Measurements from ENCODE around the gene KIF5A. TPM values are rescaled to one million over a fixed set of nuclear protein-coding genes. Genes with fewer than 3 reads are reported as not detected.
A peak's percentile ranks its signal among the peaks of the same experiment; 100 is the strongest.

KIF5A gene
- total and polyA plus RNA-seq, 4 donors, result 0.05 to 0.34 (median 0.14) TPM

- H3K27me3 ChIP-seq (ENCODE audit: control insufficient read depth in 3 of 3, insufficient read depth in 3 of 3, low read length in 2 of 3), result peaks cover 0 to 91% (median 50%) of the 10 kb centered on the region in 3 donors
- no peak overlapping the region for H3K4me3 ChIP-seq
- peak in 1 of 3 donors; percentile 29 for DNase-seq
- TF ChIP-seq CTCF (IDR thresholded peaks at IDR 0.05; ENCODE audit: control extremely low read depth, extremely low read depth), result no peak
- H3K4me1 ChIP-seq (ENCODE audit: control insufficient read depth in 5 of 5, insufficient read depth in 5 of 5, low read length in 5 of 5), result peaks cover 0 to 21% (median 9%) of the 10 kb centered on the region in 5 donors
- H3K9ac ChIP-seq (ENCODE audit: insufficient read depth in 1 of 2, low read length in 2 of 2), result no peak overlapping the region
- WGBS, 2 donors, result 5 to 13% methylated on average over 67 of the region's 67 CpGs
- H3K27ac ChIP-seq (ENCODE audit: low read depth in 1 of 2, low read length in 1 of 2), result no peak overlapping the region
- H3K9me3 ChIP-seq (ENCODE audit: control insufficient read depth in 4 of 4, insufficient read depth in 3 of 4, low read length in 3 of 4), result peaks cover 0 to 2% (median 0%) of the 10 kb centered on the region in 4 donors
- no peak for ATAC-seq (ENCODE audit: insufficient read depth, low FRiP score)
- H3K36me3 ChIP-seq (ENCODE audit: control insufficient read depth in 4 of 4, insufficient read depth in 4 of 4, low read length in 4 of 4), result no peaks in the 10 kb centered on the region
Measured at GRCh38 chr12:57627501-57628279, 77.8 kb downstream of the KIF5A start.

DNA sequence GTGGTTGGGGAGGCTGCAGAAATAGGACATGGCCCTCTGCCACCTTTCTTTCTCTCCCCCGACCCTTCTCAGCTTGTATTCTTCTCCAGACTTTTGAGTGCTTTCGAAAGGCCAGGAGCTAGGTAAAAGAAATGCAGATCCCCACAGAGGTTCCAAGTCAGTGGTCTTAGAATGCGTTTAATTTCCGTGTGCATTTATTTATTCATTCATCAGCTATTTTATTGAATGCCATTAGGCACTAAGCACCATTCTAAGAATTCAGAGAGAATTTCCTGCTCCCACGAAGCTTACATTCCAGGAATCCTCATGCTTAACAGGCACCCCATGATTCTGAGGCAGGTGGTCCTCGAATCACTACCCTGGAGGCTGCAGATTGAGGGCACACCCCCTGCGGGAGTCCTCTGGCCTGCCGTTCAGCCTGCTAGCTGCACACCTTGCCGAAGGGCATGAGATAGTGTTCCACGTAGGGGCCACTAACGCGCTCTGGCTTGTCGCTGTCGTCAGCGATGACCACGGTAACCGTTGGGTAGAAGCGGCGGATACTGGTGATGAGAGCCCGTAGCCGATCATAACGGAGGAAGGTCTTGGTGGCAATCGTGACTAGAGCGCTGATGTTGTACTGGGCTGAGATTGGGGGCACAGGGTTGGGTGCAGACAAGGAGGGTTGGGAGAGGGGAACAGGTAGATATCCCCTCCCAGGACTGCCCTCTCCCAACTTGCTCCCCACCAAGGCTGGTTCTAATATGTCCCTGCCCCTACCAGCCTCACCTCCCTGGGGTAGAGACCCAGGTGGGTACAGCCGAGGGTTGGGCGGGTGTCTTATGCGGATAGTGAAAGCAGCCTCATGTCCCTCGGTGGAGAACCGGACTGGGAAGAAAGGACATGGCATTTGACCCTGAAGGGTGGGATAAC is 78.7 kb downstream of the KIF5A start:
- Histone ChIP-seq H3K36me3 (ENCODE audit: control insufficient read depth in 4 of 4, insufficient read depth in 4 of 4, low read length in 4 of 4) (no peaks in the 10 kb centered on the region), H3K9ac (ENCODE audit: insufficient read depth in 1 of 2, low read length in 2 of 2) (no peak overlapping the region), H3K4me1 (ENCODE audit: control insufficient read depth in 5 of 5, insufficient read depth in 5 of 5, low read length in 5 of 5) (peaks cover 0 to 21% (median 9%) of the 10 kb centered on the region in 5 donors), H3K9me3 (ENCODE audit: control insufficient read depth in 4 of 4, insufficient read depth in 3 of 4, low read length in 3 of 4) (peaks cover 0 to 2% (median 0%) of the 10 kb centered on the region in 4 donors), H3K27me3 (ENCODE audit: control insufficient read depth in 3 of 3, insufficient read depth in 3 of 3, low read length in 2 of 3) (peaks cover 0 to 89% (median 52%) of the 10 kb centered on the region in 3 donors), H3K27ac (ENCODE audit: low read depth in 1 of 2, low read length in 1 of 2) (no peak overlapping the region), H3K4me3 (no peak overlapping the region)
- DNase-seq, result no peak
- ATAC-seq (ENCODE audit: insufficient read depth, low FRiP score), result no peak
- 41 to 53% methylated on average over 29 of the region's 29 CpGs for WGBS, 2 donors
- no peak for TF ChIP-seq CTCF (IDR thresholded peaks at IDR 0.05; ENCODE audit: control extremely low read depth, extremely low read depth)

GRCh38 chr12:57629897-57630471 is 80.1 kb downstream of the KIF5A start:
- WGBS, 2 donors, result 84 to 90% methylated on average over 5 of the region's 5 CpGs
- Histone ChIP-seq H3K4me3 (no peak overlapping the region), H3K4me1 (ENCODE audit: control insufficient read depth in 5 of 5, insufficient read depth in 5 of 5, low read length in 5 of 5) (peaks cover 0 to 21% (median 9%) of the 10 kb centered on the region in 5 donors), H3K9ac (ENCODE audit: insufficient read depth in 1 of 2, low read length in 2 of 2) (no peak overlapping the region), H3K9me3 (ENCODE audit: control insufficient read depth in 4 of 4, insufficient read depth in 3 of 4, low read length in 3 of 4) (peaks cover 0 to 2% (median 0%) of the 10 kb centered on the region in 4 donors), H3K36me3 (ENCODE audit: control insufficient read depth in 4 of 4, insufficient read depth in 4 of 4, low read length in 4 of 4) (no peaks in the 10 kb centered on the region), H3K27me3 (ENCODE audit: control insufficient read depth in 3 of 3, insufficient read depth in 3 of 3, low read length in 2 of 3) (peaks cover 0 to 82% (median 63%) of the 10 kb centered on the region in 3 donors), H3K27ac (ENCODE audit: low read depth in 1 of 2, low read length in 1 of 2) (no peak overlapping the region)
- DNase-seq, result peak in 1 of 3 donors; percentile 7
- TF ChIP-seq CTCF (IDR thresholded peaks at IDR 0.05; ENCODE audit: control extremely low read depth, extremely low read depth), result no peak
- no peak for ATAC-seq (ENCODE audit: insufficient read depth, low FRiP score)

Data from lung (tissue), 12 donors.